Progenitor cell of endocrine pancreas (in vitro differentiated cells): ENCODE data around the gene GLDC. TPM values are rescaled to one million over a fixed set of nuclear protein-coding genes. Genes with fewer than 3 reads are reported as not detected.
A peak's percentile ranks its signal among the peaks of the same experiment; 100 is the strongest.
"Not testable (repeated sequence)": the region's sequence is repeated elsewhere in the genome, so short reads cannot be mapped to it uniquely, and the experiment has no call there.

Experiments
- DNase-seq: peaks from one replicate; pipeline ENCODE4 v3.0.0; 2021; ENCODE audit warnings: low spot score; ENCODE audit not compliant: unreplicated experiment
- H3K27ac Mint-ChIP-seq: 2 replicates; pipeline ENCODE4 v1.8.0; 2021; ENCODE audit warnings: mild to moderate bottlenecking, moderate library complexity, mixed read lengths
- H3K27me3 Mint-ChIP-seq: 2 replicates; pipeline ENCODE4 v1.8.0; 2021; ENCODE audit warnings: mixed read lengths
- H3K36me3 Mint-ChIP-seq: 2 replicates; pipeline ENCODE4 v1.8.0; 2022; ENCODE audit warnings: mixed read lengths; ENCODE audit not compliant: insufficient read depth
- H3K4me1 Mint-ChIP-seq: 2 replicates; pipeline ENCODE4 v1.8.0; 2021; ENCODE audit warnings: low read depth, mixed read lengths
- H3K4me3 Mint-ChIP-seq: 2 replicates; pipeline ENCODE4 v1.8.0; 2021; ENCODE audit warnings: low read depth, mild to moderate bottlenecking, moderate library complexity, mixed read lengths
- H3K9me3 Mint-ChIP-seq: 2 replicates; pipeline ENCODE4 v1.8.0; 2021; ENCODE audit warnings: low read depth, mixed read lengths
- CTCF ChIP-seq: fragments of 200-600 bp; sonication (generic); IDR thresholded peaks from one replicate; pipeline ENCODE4 v1.5.0; 2021; ENCODE audit warnings: antibody characterized with exemption, mild to moderate bottlenecking; ENCODE audit not compliant: unreplicated experiment
- total RNA-seq: library from RNA; stranded (reverse); gene quantifications from 2 replicates; pipeline ENCODE4 v1.2.1, GENCODE V29; 2021

GLDC gene
- total RNA-seq, 1 donor from 2014 or later, result 11.3 TPM

DNA sequence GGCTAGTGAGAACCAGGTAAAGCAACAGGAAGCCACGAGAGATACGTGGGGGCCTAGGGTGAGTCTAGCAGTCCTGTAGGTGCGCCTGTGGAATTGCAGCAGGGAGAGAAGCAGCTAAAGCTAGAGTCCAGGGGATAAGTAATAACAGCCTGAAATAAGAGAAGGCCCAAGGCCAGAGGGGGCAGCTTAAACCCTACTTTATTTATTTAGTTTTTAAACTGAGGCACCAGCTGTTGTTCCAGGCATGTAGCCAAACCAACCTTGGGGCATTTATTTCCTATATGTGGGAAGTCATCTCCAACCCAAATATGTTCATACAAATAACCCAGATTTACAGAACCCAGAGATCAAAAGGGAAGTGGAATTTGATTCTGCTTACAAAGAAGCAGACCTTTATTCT is 93.5 kb downstream of the GLDC start:
- no peak for TF ChIP-seq CTCF
- H3K27ac Mint-ChIP-seq, result no peak overlapping the region
- H3K36me3 Mint-ChIP-seq, result peaks cover 2% of the 10 kb centered on the region
- H3K27me3 Mint-ChIP-seq, result no peaks in the 10 kb centered on the region
- H3K4me3 Mint-ChIP-seq, result no peak overlapping the region
- no peak for DNase-seq
- H3K4me1 Mint-ChIP-seq, result no peaks in the 10 kb centered on the region
- H3K9me3 Mint-ChIP-seq, result no peaks in the 10 kb centered on the region

DNA sequence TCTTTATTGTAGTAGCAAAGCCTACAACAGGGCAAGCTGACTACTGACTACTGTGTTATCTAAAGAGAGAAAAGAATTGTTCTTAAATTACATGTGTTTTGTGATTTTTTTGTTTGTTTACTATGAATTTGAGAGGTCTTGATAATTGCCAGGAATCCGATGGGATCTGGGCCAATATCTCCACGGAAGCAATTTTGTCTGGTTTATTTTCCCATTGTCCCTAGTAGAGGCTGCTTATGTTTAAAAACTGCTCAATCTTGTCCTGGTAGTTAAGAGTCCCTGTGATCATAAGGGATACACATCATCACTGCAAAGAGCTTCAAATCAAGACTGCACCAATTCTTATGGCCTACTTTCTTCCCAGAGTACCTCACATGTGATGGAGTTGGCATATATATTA is 94.4 kb downstream of the GLDC start:
- no peak for DNase-seq
- Mint-ChIP-seq H3K4me3 (no peak overlapping the region), H3K9me3 (no peaks in the 10 kb centered on the region), H3K27ac (no peak overlapping the region), H3K36me3 (no peaks in the 10 kb centered on the region), H3K4me1 (no peaks in the 10 kb centered on the region), H3K27me3 (no peaks in the 10 kb centered on the region)
- no peak for TF ChIP-seq CTCF

GRCh38 chr9:6549106-6549800 is 96.3 kb downstream of the GLDC start:
- no peaks in the 10 kb centered on the region for H3K27me3 Mint-ChIP-seq
- H3K9me3 Mint-ChIP-seq, result no peaks in the 10 kb centered on the region
- TF ChIP-seq CTCF, result no peak
- no peaks in the 10 kb centered on the region for H3K4me1 Mint-ChIP-seq
- H3K27ac Mint-ChIP-seq, result no peak overlapping the region
- DNase-seq, result no peak
- H3K36me3 Mint-ChIP-seq, result no peaks in the 10 kb centered on the region
- no peak overlapping the region for H3K4me3 Mint-ChIP-seq

DNA sequence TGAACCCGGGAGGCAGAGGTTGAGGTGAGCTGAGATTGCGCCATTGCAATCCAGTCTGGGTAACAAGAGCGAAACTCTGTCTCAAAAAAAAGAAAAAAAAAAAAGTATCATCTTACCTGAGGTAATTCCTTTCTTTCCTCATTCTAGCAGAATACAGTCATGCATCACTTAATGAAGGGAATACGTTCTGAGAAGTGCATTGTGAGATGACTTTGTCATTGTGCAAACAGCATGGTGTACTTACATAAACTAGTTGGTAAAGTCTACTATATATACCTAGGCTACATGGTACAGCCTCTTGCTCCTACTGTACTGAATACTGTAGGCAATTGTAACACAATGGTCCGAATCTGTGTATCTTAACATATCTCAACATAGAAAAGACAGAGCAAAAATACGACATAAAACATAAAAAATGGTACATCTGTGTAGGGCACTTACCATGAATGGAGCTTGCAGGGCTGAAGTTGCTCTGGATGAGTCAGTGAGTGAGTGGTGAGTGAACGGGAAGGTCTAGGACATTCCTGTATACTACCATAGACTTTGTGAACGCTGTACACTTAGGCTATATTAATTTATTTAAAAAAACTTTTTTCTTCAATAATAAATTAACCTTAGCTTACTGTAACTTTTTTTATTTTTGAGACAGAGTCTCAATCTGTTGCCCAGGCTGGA is 100.4 kb downstream of the GLDC start:
- no peak overlapping the region for H3K4me3 Mint-ChIP-seq
- no peak for DNase-seq
- no peaks in the 10 kb centered on the region for H3K27me3 Mint-ChIP-seq
- no peaks in the 10 kb centered on the region for H3K36me3 Mint-ChIP-seq
- H3K27ac Mint-ChIP-seq, result no peak overlapping the region
- no peaks in the 10 kb centered on the region for H3K9me3 Mint-ChIP-seq
- no peaks in the 10 kb centered on the region for H3K4me1 Mint-ChIP-seq
- TF ChIP-seq CTCF, result no peak

DNA sequence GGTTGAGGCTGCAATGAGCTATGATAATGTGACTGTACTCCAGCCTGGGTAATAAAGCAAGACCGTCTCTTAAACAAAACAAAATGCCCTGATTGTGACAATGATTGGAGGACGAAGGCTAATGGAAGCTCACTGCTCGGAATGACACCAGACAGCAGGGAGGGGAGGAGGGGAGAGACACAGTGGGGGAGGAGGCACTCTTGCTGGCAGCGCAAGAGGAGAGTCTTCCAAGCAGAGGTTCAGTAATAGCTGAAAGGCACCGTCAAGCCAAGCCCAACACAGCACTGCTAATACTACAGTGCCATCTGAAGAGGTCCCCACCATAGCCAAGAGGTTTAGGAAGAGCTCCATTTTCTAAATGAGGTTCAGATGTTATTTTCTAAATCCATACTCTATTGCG is 102.3 kb downstream of the GLDC start:
- Mint-ChIP-seq H3K27ac (peak overlapping the region; percentile 34), H3K4me1 (no peaks in the 10 kb centered on the region), H3K36me3 (no peaks in the 10 kb centered on the region), H3K27me3 (no peaks in the 10 kb centered on the region), H3K4me3 (no peak overlapping the region), H3K9me3 (no peaks in the 10 kb centered on the region)
- TF ChIP-seq CTCF, result no peak
- no peak for DNase-seq

DNA sequence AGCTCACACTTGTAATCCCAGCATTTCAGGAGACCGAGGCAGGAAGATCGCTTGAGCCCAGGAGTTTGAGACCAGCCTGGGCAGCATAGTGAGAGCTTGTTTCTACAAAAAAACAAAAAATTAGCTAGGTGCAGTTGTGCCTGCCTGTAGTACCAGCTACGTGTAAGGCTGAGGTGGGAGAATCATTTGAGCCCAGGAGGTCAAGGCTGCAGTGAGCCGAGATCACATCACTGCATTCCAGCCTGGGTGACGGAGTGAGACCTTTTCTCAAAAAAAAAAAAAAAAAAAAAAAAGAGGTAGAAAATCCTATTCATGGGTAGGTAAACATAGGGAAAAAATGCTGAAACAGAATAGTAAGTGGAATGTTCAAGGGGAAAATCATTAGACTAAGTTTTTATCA is 102.9 kb downstream of the GLDC start:
- not testable (repeated sequence) for H3K4me3 Mint-ChIP-seq, H3K27ac Mint-ChIP-seq, H3K9me3 Mint-ChIP-seq, H3K36me3 Mint-ChIP-seq, H3K4me1 Mint-ChIP-seq, DNase-seq, H3K27me3 Mint-ChIP-seq
